ENCODE measurements around the gene SAMD4A.
A peak's percentile ranks its signal among the peaks of the same experiment; 100 is the strongest.

The SAMD4A gene

DNA sequence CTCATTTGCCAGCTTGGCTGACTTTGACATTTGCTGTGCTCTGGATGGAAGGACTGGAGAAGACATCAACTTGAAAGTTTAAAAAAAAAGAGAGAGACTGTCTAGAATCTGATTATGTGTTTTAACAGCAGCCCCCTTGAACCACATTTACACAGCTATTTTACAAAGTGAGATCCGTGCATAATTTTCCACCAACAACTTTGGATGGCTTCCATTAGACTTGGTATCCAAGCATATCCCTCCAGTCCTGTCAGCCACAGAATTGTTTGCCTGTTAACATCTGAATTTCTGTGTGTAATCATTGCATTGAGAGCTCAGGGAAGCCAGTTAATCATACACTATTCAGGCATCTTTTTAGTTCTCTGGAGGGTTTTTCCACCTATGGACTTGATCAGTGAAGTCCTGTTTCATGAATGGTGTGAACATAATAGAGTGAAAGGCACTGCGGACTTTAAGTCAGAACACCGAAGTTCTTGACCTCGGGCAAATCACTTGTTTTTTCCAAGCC is 93.7 kb downstream of the SAMD4A start:
- no peak for DNase-seq

DNA sequence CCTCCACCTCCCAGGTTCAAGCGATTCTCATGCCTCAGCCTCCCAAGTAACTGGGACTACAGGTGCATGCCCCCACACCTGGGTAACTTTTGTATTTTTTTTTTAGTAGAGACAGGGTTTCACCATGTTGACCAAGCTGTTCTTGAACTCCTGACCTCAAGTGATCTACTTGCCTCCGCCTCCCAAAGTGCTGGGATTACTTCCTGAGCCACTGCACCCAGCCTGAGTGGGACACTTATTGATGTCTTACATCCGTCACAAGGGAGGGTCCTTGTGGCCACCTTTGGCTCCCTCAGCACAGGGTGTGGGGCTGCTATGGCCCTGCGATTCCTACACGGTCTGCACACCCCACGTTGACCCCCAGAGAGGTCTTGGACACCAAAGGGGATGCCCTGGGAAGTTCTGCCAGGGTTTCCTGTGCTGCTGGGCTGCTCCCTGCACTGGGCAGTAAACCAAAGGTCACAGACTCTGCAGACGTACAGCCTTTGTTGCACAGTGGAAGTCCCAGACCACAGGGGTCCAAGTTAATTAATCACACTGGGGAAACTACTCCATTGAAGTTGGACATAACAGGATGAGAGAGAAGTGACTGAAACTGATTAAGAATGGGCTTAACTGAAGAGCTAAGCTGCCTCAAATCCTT is 95.7 kb downstream of the SAMD4A start:
- no peak for DNase-seq

DNA sequence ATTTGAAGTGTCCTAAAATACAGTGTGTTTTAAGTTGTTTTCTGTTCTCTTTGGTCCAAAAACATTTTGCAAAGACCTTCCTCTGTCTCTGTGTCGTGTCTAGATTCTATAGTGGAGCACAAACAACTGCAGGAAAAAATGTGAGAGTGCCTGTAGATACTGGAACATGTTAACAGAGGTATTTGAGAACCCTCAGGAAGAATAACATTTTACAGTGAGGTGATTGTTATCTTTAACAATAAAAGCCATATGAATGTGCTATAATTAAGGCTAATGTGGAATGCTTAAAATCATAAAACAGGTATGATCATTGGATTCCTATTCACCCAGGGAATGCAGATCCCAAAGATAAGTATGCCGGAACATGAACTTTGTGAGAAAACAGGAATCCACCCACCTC is 98.0 kb downstream of the SAMD4A start:
- DNase-seq: no peak

DNA sequence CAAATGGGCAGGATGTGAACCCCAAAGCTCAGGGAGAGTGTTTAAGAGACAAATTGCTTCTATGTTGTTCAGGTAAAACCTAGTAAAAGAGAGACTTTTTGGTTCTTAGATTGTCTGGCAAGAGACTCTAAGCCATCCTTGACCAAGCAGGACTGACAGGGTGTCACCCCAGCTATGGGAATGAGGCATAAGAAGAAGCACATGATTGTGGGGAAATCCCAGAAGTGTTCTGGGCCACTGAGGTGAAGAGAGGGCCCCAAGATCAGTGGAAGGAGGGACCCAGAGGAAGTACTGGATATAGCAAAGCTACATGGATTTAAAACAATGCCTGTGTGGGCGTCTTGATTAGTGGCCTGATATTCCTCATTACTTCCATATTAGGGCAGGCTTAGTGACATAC is 99.0 kb downstream of the SAMD4A start:
- DNase-seq: no peak

DNA sequence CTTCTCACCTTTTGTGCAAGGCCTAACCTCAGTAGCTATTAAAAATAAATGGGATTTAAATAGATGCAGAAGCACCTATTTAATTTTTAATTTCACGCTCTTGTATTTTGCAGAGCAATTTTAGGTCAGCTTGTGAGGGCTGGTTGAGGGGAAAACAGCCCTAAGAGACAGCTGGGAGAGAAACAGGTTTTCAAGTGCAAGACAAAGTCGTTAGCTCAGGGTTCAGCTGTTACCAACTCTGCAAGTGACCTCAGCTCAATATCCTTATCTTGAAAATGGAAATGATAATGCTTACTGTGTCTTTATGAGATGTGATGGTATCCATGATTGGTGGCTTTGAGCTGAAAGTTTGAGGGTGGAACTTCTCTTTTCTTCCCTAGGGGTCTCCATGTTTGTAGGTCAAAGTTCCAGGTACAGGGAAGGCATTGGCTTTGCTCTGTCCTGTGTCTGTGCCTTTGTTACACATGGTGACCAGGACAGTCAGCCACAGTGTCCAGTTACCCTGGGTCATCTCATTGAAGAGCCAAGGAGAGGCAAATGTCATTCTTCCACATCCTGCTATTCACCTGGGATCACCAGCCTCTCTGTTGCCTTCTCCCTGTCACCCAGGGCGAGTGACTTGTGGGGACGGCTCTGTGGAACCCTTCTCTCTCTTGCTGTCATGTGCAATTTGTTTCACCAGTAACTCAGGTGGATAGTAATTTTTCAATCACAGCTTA is 100.3 kb downstream of the SAMD4A start:
- DNase-seq: no peak

DNA sequence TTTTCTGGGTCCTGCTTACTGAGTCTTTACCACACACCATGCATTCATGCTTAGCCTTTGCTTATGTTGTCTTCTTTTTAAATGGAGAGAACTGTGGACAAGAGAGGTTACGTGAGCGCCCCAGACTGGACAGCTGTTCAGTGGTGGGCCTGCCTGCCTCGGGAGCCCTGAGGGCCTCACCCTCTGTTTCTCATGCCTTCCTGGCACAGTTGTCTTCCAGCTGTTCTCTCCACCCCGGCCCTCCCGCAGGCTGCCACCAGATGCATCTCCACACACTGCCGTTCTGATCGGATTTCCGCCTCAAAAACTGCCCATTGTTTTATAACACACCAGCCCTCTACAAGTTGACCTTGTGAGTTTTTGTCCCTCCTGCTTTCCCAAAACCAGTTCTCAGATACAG is 100.8 kb downstream of the SAMD4A start:
- DNase-seq: peak; percentile 54

DNA sequence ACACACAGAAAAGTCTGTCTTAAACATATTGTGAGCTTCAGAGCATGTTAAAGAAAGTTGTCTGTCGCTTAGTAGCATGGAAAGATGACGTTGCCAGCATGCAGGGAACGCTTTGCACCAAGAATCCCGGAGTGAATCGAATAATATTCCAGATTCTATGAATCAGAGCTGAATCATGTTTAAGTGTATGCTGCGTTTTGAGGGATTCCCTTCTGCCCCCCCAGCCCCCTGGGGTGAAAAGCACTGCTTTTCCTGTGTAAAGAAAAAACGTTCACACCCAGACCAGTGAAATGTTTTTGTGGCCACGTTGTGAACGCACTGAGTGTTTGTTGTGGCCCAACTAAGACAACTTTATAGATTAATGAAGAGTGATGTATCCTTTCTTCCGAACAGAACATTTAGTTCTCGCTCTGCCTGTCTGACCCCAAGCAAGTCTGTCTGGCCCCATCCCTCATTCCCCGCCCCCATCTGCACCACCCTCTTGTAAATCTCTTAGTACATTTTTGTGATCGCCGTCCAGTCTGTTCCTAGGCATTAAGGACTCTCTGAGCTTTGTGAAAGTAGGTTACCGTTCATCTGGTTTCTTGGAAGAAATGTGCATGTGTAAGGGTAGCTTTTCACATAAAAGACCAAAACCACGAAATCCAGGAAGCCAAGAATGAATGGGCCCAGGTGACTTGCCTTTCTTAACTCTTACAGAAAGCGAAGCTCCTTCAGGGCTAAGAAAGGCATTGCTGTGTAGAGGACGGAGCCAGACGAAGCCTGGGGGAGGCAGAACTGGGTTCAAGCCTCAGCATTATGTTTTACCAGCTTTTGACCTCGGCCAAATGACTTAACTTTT is 103.0 kb downstream of the SAMD4A start:
- peak; percentile 53 for DNase-seq

DNA sequence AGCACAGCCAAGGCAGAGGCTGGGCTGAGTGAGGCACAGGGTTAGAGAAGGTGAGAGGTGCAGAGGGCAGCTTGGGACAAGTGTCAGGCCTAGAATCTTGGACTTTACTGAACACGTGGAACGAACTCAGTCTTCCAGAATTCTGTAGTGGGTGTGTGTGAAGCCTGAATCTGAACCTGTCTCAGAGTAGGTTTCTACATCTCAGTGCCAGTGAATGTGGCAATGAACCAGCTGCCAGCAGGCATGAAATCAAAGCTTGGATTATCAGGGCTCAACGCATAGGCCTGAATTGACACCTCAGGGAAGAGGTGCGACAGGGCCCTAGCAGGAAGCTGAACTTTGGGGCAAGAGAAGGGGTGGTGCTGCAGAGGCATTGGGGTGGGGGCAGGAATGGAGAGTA is 104.6 kb downstream of the SAMD4A start:
- DNase-seq: no peak

DNA sequence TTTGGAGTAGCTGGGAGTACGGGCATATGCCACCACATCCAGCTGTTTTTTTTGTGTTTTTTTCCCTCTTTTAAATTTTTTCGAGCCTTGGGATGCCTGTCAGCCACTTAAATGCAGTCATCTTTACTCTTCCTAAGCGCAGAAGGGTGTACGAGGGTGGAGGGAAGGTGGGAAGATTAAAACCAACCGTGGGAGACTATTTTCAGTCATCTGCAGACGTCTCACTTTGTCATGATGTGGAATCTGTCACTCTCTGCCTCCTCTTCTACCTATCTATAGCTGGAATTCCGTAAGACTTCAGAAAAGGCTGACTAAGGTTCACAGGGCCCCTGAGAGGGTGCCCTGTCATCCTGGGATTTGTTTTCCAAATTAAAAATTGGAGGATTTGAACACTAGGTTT is 105.3 kb downstream of the SAMD4A start:
- DNase-seq: no peak

DNA sequence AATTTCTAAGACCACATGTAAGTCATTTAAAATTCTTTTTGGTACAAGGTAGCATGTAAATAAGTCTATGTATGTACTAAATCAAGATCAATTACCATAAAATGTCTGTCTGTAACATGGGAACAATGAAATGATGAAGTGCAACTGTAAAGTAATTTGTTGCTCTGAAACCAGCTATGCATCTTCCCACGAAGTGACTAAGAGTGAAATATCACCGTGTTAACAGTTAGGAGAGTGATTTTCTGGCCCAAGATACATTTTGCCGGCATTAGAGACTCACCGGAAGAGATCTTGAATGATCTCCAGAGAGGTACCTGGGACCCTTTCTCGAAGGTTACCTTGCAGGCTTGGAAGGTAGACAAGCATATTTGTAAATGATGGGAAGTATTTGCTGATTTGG is 105.8 kb downstream of the SAMD4A start:
- no peak for DNase-seq

DNA sequence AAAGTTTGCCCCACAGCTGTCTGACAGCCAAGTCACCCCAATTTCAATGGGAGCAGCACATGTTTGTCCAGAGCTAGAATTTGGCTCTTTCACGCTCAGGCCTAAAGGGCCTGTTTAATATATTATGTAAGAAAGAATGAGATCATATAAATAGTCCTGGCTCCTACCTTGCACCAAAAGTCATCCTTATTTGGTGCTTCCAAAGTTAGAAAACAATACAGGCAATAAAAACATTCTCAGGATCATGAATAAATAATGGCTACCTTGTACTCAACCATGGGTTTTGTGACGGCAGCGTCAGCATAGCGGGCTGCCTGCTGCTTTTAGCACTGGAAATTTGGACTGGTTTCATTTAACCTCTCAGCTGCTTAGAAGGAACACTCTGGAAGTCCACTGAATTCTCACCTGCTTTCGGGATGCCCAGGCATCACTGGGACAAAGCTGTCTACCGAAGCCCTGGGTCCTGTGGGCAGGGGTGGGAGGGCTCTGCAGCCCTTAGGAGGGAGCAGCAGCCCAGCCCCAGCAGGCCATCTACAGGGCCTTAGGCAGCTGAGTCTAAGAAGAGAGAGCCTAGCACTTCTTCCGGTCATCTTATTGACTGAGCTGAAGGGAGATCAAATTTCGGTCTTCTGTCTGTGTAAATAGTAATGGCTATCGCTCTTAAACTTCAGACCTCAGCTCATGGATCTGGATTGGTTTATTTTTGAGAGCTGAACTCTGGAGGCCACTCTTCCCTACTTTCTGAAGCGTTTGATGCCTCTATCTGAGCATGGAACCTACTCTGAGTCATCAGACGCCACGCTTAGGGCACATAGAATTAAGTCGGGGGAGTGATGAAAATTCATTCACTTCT is 106.5 kb downstream of the SAMD4A start:
- DNase-seq: no peak

DNA sequence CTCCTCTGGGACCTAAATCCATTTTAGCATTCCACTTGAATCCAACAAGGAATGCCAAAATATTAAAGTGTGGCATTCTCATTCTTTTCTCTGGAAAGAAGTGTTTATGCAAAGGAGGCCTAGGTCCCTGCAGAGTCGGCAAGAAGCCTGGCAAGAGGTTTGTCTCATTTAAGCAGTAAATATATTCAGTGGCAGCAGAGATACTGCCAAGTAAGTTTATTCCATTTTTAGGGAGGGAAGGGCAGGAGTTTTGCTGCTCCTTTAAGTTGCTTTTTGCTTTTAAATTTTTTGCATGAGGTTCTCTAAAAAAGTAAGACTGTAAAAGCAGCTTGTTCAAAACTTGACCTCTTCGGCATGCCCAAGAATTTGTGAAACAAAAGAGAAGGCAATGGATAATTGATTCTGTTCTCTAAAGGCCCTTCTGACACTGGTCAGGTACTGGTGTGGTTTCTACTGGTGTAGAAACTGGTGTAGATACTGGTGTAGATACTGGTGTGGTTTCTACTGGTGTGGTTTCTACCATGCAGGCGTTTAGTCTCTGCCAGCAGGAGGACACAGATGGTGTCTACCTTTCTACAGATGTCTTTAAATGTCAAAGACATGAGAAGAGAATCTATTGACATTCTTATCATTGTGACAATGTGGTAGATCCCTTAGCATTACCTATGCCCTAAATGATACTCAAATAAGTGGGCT is 107.3 kb downstream of the SAMD4A start:
- DNase-seq: no peak

DNA sequence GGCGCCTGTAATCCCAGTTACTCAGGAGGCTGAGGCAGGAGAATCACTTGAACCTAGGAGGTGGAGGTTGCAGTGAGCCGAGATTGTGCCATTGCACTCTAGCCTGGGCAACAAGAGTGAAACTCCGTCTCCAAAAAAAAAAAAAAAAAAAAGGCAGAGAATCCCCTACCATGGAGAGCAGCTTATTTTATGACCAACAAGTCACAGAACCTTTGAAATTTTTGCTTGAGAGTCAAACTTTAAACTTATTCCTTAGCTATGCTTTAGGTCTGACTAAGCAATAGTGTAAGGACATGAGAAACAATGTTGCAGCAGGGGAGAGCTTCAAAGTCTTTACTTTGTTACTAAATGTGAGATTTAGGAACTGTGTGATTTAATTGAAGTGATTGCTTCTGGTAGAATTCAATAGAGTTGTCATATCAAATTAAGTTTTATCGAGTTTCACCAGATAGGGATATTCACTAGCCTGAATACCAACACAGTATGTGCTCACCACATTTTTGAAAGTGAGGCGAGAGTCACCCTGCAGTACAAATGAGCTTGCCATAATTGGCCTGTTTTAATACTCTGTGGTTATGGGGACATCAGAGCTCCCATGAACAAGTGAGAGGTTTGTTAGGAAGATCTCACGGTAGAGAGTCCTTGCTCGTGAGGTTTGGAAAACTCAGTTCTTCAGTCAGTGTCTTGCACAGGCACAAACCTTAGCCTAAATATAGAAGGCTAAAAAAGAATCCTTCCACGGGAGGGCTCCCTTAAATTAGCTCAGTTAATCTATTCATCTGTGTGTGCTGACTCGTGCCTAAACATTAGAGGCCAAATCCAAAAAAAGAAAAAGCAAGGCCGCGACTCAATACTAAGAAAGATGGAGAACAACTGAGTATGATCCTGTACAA is 108.6 kb downstream of the SAMD4A start:
- no peak for DNase-seq

DNA sequence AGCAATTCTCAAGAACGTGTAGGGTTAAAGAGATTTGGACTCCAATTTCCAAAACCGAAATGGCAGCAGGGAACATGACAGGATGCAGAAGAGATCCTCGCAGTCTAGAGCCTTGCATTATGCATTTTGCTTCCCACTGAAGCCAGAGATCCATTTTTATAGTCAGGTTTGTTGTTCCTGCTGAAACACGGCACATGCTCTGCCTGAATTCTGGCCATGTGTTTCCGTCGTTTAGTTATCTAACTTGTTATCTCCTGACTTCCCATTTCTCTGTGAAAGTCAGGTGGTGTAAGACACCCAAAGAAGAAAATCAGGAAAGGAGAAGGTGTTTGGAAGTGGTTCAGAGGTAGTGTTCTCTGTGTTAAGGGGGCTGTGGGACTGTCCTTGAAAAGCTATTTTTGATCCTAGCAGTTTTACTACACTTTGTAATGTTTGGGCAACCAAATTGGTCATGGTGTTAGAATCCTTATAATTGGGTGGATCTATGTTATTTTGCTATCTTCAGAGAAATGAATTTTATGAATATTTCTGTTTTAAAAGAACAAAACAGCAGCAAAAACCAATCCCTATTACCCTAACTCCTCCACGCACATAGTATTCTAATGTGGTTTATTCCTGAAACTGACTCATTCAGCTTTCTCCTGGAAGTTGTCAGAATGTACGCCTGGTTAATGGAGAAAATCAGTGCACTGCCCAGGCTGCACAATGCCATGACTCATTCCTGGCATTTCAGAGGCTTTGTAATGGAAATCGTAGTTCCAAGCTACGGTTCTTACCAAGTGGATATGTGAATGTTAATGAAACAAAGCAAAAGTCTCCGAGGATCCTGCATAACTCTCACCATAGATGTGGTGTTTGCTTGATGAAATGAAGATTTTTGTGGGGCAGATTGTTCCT is 110.1 kb downstream of the SAMD4A start:
- DNase-seq: peak; percentile 49

DNA sequence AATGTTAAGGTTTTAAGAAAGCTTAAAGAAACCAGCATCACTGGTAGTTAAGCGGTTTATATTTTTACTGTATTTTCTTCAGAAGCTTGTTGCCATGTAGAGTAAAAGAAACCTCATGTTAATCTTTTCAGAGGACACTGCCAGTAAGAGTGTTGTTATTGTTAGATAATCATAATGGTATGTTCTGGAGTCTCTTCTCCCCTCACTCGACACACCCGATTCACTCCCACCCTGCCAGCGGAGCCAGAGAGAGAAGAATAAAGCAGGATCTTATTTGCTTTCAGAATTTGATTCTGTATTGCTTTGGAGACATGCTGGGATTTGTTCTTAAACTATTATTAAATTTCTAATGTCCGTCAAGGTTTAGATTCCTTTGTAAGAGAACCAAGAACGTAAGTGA is 113.7 kb downstream of the SAMD4A start:
- DNase-seq: no peak

DNA sequence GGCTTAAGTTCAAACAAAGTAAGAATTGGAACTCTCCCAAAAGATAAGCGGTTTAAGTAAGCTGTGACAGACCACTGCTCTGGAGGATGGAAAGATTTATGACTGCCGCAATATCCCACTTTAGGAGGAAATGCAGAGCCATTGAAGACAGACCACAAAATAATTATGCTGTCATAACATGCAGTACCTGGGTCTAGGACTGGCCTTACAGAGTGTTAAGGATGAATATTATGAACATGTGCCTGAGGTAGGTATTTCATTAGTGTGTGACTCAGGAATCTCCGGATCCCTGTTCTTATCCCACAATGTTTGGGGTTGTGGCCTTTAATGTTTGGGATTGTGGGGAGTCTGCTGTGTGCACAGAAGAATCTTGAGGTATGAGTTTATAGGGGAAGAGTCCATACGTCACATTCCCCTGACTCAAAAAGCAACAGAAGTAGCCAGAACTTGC is 114.9 kb downstream of the SAMD4A start:
- no peak for DNase-seq

DNA sequence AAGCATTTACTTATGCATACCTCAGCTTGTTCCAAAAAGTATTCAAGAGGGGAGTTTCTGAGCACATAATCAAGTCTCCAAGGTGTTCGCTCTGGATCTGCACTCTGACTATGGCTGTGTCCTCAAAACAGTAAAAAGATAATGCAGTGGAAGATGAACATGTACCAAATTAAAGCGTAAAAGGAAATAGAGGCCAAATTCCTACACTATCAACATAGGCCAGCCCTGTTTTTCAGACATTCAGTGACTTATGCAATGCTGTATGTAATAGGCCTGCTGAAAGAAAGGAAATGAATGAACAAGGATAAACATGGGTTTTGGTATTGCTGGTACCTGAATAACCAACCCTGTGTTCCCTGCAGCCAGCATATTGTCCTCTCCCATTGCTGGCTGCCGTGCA is 115.7 kb downstream of the SAMD4A start:
- no peak for DNase-seq

DNA sequence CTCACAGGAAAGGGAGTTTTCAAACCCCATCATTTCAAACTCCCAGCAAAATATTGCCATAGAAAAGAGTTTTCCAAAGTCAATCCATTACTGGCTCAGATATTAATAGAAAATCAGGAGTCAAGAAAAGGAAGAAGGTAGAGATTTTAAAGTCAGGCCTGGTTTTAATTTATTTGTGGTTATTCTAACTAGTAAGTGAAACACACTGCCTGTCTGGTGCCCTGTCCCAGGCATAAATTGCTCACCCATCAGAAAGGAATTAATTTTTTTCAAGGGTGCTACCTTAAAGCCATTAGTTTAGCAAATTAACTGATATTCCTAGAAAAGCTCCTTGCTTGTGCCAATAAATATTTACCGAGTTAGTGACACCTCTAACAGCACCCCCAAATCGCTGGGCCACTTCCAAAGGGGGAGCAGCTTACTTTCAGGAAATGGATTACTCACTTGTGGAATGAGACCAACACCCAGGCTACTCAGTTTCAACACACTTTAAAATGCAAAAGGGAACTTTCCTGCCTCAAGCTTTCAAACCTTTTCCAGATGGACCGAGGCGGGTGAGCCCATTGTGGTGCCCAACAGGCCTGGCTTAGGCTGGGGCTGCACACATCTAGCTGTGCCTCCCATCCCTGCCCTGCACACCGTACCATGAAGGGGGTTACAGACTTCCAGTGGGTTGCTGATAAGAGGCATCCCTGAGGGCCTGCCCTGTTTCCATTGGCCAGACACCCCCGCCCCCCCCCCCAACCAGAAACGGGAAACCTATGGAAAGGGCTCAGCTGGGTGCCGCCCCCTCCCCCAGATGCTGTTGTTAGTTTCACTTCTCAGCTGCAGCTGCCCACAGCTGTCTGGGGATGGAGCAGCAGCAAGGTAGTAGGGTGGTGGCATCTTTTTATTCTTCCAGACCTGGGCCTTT is 117.2 kb downstream of the SAMD4A start:
- DNase-seq: peak; percentile 58
